H1 (cell line): ENCODE measurements around the gene PCDHGA1. TPM values are rescaled to one million over a fixed set of nuclear protein-coding genes. Genes with fewer than 3 reads are reported as not detected.

ENCODE experiments used
- CEBPB ChIP-seq: IDR thresholded peaks from 2 replicates; pipeline ENCODE4 v1.6.1; 2012; ENCODE audit warnings: low read depth, low read length
- GTF2F1 ChIP-seq: IDR thresholded peaks from 2 replicates; pipeline ENCODE4 v1.6.1; 2012; ENCODE audit warnings: low read depth, low read length, improper control_type of control experiment, borderline replicate concordance
- KDM5A ChIP-seq: fragments of 200-600 bp; IDR thresholded peaks from 2 replicates; pipeline ENCODE4 v1.7.1; 2012; ENCODE audit warnings: mild to moderate bottlenecking, low read length, inconsistent platforms, mixed read lengths
- SAP30 ChIP-seq: fragments of 300-600 bp; sonication (generic); IDR thresholded peaks from 2 replicates; pipeline ENCODE4 v1.7.1; 2012; ENCODE audit warnings: low read length, moderate library complexity, mild to moderate bottlenecking, inconsistent platforms; ENCODE audit not compliant: insufficient read depth, insufficient replicate concordance
- SP1 ChIP-seq: IDR thresholded peaks from 2 replicates; pipeline ENCODE4 v1.6.1; 2011; ENCODE audit warnings: low read depth, low read length
- SP4 ChIP-seq: IDR thresholded peaks from 2 replicates; pipeline ENCODE4 v1.6.1; 2012; ENCODE audit warnings: low read length, inconsistent platforms
- SRF ChIP-seq: IDR thresholded peaks from 2 replicates; pipeline ENCODE4 v1.6.1; 2011; ENCODE audit warnings: mild to moderate bottlenecking, low read depth, low read length, moderate library complexity
- polyA plus RNA-seq, 7 experiments: library from polyadenylated mRNA; depleted of rRNA in 3 of 7; stranded (reverse) in 5 of 7; unstranded in 2 of 7; fragments of >200 nt in 5 of 7; fragments of 200-250 nt in 2 of 7; gene quantifications; 1 replicate in 5 of 7; 2 replicates in 1 of 7; 4 replicates in 1 of 7; pipeline versions ENCODE4 v1.2.1 to v1.2.3, GENCODE V29; 2011 to 2013; ENCODE audit warnings: missing spikeins in 2 of 7, mixed read lengths in 2 of 7
- total RNA-seq: library from RNA; stranded (reverse); fragmentation: NEBNext Ultra II Directional; extraction: Animal tissue kit (Norgen Biotek cat#: 25700); gene quantifications from 2 replicates; pipeline ENCODE4 v1.2.1, GENCODE V29; 2021
- TF ChIP-seq, protein P1 (sequence below): fragments of 300-600 bp; sonication (generic); IDR thresholded peaks from 2 replicates; pipeline ENCODE4 v1.7.1; 2012; ENCODE audit warnings: low read length, moderate library complexity, mild to moderate bottlenecking, inconsistent platforms; ENCODE audit not compliant: insufficient replicate concordance

The PCDHGA1 gene
- total and polyA plus RNA-seq, 2 of the 8 experiments (the other 6 are each of a cell fraction or from before 2014, with no cell fraction given) = 0.57 to 0.89 TPM

DNA sequence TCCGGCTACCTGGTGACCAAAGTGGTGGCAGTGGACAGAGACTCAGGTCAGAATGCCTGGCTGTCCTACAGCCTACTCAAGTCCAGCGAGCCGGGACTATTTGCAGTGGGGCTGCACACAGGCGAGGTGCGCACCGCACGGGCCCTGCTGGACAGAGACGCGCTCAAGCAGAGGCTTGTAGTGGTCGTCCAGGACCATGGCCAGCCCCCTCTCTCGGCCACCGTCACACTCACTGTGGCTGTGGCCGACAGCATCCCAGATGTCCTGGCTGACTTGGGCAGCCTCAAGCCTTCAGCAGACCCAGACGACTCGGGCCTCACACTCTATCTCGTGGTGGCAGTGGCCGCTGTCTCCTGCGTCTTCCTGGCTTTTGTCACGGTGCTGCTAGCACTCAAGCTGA lies 26.6 kb downstream of the PCDHGA1 start (continued):
- TF ChIP-seq, protein P1, sequence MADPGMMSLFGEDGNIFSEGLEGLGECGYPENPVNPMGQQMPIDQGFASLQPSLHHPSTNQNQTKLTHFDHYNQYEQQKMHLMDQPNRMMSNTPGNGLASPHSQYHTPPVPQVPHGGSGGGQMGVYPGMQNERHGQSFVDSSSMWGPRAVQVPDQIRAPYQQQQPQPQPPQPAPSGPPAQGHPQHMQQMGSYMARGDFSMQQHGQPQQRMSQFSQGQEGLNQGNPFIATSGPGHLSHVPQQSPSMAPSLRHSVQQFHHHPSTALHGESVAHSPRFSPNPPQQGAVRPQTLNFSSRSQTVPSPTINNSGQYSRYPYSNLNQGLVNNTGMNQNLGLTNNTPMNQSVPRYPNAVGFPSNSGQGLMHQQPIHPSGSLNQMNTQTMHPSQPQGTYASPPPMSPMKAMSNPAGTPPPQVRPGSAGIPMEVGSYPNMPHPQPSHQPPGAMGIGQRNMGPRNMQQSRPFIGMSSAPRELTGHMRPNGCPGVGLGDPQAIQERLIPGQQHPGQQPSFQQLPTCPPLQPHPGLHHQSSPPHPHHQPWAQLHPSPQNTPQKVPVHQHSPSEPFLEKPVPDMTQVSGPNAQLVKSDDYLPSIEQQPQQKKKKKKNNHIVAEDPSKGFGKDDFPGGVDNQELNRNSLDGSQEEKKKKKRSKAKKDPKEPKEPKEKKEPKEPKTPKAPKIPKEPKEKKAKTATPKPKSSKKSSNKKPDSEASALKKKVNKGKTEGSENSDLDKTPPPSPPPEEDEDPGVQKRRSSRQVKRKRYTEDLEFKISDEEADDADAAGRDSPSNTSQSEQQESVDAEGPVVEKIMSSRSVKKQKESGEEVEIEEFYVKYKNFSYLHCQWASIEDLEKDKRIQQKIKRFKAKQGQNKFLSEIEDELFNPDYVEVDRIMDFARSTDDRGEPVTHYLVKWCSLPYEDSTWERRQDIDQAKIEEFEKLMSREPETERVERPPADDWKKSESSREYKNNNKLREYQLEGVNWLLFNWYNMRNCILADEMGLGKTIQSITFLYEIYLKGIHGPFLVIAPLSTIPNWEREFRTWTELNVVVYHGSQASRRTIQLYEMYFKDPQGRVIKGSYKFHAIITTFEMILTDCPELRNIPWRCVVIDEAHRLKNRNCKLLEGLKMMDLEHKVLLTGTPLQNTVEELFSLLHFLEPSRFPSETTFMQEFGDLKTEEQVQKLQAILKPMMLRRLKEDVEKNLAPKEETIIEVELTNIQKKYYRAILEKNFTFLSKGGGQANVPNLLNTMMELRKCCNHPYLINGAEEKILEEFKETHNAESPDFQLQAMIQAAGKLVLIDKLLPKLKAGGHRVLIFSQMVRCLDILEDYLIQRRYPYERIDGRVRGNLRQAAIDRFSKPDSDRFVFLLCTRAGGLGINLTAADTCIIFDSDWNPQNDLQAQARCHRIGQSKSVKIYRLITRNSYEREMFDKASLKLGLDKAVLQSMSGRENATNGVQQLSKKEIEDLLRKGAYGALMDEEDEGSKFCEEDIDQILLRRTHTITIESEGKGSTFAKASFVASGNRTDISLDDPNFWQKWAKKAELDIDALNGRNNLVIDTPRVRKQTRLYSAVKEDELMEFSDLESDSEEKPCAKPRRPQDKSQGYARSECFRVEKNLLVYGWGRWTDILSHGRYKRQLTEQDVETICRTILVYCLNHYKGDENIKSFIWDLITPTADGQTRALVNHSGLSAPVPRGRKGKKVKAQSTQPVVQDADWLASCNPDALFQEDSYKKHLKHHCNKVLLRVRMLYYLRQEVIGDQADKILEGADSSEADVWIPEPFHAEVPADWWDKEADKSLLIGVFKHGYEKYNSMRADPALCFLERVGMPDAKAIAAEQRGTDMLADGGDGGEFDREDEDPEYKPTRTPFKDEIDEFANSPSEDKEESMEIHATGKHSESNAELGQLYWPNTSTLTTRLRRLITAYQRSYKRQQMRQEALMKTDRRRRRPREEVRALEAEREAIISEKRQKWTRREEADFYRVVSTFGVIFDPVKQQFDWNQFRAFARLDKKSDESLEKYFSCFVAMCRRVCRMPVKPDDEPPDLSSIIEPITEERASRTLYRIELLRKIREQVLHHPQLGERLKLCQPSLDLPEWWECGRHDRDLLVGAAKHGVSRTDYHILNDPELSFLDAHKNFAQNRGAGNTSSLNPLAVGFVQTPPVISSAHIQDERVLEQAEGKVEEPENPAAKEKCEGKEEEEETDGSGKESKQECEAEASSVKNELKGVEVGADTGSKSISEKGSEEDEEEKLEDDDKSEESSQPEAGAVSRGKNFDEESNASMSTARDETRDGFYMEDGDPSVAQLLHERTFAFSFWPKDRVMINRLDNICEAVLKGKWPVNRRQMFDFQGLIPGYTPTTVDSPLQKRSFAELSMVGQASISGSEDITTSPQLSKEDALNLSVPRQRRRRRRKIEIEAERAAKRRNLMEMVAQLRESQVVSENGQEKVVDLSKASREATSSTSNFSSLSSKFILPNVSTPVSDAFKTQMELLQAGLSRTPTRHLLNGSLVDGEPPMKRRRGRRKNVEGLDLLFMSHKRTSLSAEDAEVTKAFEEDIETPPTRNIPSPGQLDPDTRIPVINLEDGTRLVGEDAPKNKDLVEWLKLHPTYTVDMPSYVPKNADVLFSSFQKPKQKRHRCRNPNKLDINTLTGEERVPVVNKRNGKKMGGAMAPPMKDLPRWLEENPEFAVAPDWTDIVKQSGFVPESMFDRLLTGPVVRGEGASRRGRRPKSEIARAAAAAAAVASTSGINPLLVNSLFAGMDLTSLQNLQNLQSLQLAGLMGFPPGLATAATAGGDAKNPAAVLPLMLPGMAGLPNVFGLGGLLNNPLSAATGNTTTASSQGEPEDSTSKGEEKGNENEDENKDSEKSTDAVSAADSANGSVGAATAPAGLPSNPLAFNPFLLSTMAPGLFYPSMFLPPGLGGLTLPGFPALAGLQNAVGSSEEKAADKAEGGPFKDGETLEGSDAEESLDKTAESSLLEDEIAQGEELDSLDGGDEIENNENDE = no peak
- TF ChIP-seq SP4 (no peak), SP1 (no peak), GTF2F1 (no peak), CEBPB (no peak), KDM5A (no peak), SAP30 (no peak), SRF (no peak)
